Vagina (tissue), 2 donors: ENCODE results near the gene CGB3. TPM values are rescaled to one million over a fixed set of nuclear protein-coding genes. Genes with fewer than 3 reads are reported as not detected.

ENCODE experiments used
- microRNA-seq: library from miRNA; unstranded; fragments of <30 nt; microRNA quantifications from one replicate; pipeline ENCODE4, GENCODE V29; 2017; ENCODE audit warnings: borderline number of aligned reads, borderline replicate concordance
- small RNA-seq: library from RNA; depleted of rRNA; stranded (forward); fragments of <200 nt; gene quantifications from one replicate; pipeline ENCODE3, GENCODE V24; 2016
- total RNA-seq: library from RNA; depleted of rRNA; stranded (reverse); fragments of >200 nt; gene quantifications from one replicate; pipeline ENCODE4 v1.2.3, GENCODE V29; 2016

The CGB3 gene
- total RNA-seq, 1 donor from 2014 or later = not detected

Small RNA genes within 50 kb of the gene (microRNA-seq; reads per million reads assigned to microRNA genes)
- gene MIR6798 = not detected

Small RNA genes within 50 kb of the gene (small RNA-seq; reads per million reads assigned to genes)
- not detected for gene MIR6798

Other genes with a start within 250 kb of the CGB3 start
- 41.5 TPM for gene BCAT2, start 213.3 kb downstream of the CGB3 start, total RNA-seq
- 19.2 TPM for gene HSD17B14, start 187.8 kb downstream of the CGB3 start, total RNA-seq
- gene PLEKHA4, start 155.7 kb downstream of the CGB3 start, total RNA-seq = 37.1 TPM
- 52.1 TPM for gene PPP1R15A, start 151.9 kb downstream of the CGB3 start, total RNA-seq
- gene TULP2, start 125.6 kb downstream of the CGB3 start, total RNA-seq = not detected
- 151 TPM for gene NUCB1, start 124.0 kb downstream of the CGB3 start, total RNA-seq
- gene DHDH, start 90.6 kb downstream of the CGB3 start, total RNA-seq = not detected
- 52.3 TPM for gene BAX, start 69.5 kb downstream of the CGB3 start, total RNA-seq
- gene FTL, start 59.0 kb downstream of the CGB3 start, total RNA-seq = 4,380 TPM
- 32.2 TPM for gene GYS1, start 31.0 kb downstream of the CGB3 start, total RNA-seq
- 100 TPM for gene RUVBL2, start 30.4 kb downstream of the CGB3 start, total RNA-seq
- not detected for gene LHB, start 7.2 kb downstream of the CGB3 start, total RNA-seq
- gene CGB2, start 7.6 kb upstream of the CGB3 start, total RNA-seq = not detected
- gene CGB1, start 12.6 kb upstream of the CGB3 start, total RNA-seq = not detected
- gene CGB5, start 19.5 kb upstream of the CGB3 start, total RNA-seq = not detected
- gene CGB8, start 24.8 kb upstream of the CGB3 start, total RNA-seq = not detected
- 0.98 TPM for gene CGB7, start 33.4 kb upstream of the CGB3 start, total RNA-seq
- gene NTF4, start 40.5 kb upstream of the CGB3 start, total RNA-seq = 6.1 TPM
- not detected for gene KCNA7, start 48.4 kb upstream of the CGB3 start, total RNA-seq
- 380 TPM for gene SNRNP70, start 61.1 kb upstream of the CGB3 start, total RNA-seq
- 23.8 TPM for gene LIN7B, start 90.0 kb upstream of the CGB3 start, total RNA-seq
- not detected for gene C19orf73, start 94.8 kb upstream of the CGB3 start, total RNA-seq
- 4.7 TPM for gene PPFIA3, start 95.2 kb upstream of the CGB3 start, total RNA-seq
- 0.25 TPM for gene HRC, start 131.1 kb upstream of the CGB3 start, total RNA-seq
- gene TRPM4, start 133.5 kb upstream of the CGB3 start, total RNA-seq = 22.8 TPM